ENCODE results near the gene SNHG17. TPM values are rescaled to one million over a fixed set of nuclear protein-coding genes. Genes with fewer than 3 reads are reported as not detected.
A peak's percentile ranks its signal among the peaks of the same experiment; 100 is the strongest.

The SNHG17 gene
- 9.1 and 13.4 TPM in 2 replicates for total RNA-seq

DNA sequence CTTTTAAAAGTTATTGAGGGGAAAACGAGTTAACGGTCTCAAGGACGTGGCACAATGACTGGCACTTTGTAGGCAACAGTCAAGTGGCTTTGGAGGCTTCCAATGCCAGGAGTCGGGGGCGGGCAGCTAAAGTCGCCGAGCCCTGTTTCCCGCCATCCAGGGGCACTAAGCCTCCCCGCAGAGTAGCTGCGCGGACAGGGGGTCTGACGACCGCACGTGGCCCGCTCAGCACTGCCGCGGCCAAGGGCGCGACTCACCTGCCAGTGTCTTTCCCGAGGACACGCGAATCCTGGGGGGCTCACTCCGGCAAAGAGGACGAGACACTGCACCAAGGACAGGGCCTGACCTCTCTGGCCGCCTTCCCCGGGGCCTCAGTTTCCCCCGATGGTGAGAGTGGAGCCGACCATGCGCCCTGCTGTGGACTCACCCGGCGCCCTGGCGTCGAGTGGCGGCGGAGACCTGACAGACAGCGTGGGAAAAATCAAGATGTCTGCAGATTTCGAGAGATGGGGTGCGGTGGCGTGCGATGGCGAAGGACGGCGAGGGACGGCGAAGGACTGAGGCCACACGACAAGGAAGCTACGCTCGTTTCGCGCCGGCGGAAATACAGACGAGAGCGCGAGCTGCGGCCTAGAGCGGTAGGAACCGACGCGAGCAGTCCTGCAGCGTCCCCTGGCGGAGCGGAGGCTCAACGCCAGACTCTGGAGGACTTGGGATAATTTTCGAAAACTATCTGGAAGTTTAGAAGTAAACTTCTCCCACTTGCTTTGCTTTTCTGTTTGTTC lies at the start of gene SNHG17:
TSS of gene SNHG17 (minus strand) at position 559 of the 785 bp plus-strand sequence.

DNA sequence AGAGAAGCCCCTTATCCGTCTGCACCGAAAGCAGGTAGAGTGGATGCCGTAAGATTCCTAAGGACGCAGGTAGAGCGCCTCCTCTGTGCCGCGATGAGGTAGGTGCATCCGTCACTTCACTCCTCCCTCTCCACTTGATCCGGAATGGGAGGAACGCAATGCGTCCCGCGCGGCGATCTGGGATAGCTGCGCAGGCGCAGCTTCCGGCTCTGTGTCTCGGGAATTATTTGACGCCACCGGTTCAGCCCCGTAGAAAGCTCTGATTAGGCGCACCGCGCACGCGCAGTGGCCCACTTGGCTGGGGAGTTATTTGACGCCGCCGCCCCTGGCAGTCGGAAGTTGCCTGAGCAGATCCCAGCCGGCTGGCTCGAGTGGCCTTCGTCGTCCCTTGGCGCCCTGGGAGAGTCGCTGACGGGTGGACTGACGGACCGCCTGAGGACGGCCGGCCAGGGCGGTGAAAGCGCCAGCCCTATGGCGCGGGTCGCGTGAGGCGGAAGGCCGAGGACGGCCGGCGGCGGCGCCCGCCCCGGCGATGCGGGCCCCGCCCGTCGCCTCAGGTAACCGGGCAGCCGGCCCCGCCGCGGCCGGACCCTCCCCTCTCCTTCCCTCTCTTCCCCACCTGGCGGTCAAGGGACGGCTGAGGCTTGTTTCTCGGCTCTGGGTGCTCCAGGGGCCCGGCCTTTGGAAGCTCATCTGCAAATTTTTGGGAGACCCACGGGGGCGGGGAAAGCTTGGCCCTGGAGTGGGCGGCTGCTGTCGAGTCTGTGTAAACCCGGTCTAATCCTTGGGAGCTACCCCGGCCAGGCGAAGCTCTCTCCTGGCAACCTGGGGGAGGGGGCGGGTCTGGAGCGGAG lies 37.6 kb upstream of the SNHG17 start, which contains the start of gene RALGAPB:
TSS of gene RALGAPB (plus strand) at position 331 of the 854 bp plus-strand sequence. CDS start 15,590 bp downstream, outside the sequence.

Small RNA genes within 50 kb of the gene (small RNA-seq; reads per million reads assigned to genes)
- gene RF00056 (not detected), gene SNORA60 (16.4 reads per million, percentile 94 among the genes with 10 or more reads in this experiment), gene SNORA71A (611 reads per million, percentile 99 among the genes with 10 or more reads in this experiment), gene SNORA71B (855 reads per million, percentile 99 among the genes with 10 or more reads in this experiment), gene SNORA71C (20.2 reads per million, percentile 95 among the genes with 10 or more reads in this experiment), gene SNORA71D (9,374 reads per million, percentile 100 among the genes with 10 or more reads in this experiment), gene SNORA71E (not detected)

Other genes with a start within 250 kb of the SNHG17 start
- gene KIAA1755, start 174.6 kb downstream of the SNHG17 start, total RNA-seq = 0.24 and 0.32 TPM in 2 replicates
- not detected in 2 replicates for gene BPI, start 131.2 kb downstream of the SNHG17 start, total RNA-seq
- gene LBP, start 88.8 kb downstream of the SNHG17 start, total RNA-seq = 0.12 TPM in 1 of 2 replicates, not detected in the other
- gene RALGAPB, start 37.5 kb upstream of the SNHG17 start, total RNA-seq = 38.1 and 46.6 TPM in 2 replicates
- not detected in 2 replicates for gene ADIG, start 145.9 kb upstream of the SNHG17 start, total RNA-seq
- gene ARHGAP40, start 166.5 kb upstream of the SNHG17 start, total RNA-seq = not detected in 2 replicates

Data from hair follicle dermal papilla cell (primary cell).